SH-SY5Y (cell line): ENCODE results near the gene PPFIA4.

Source experiments
- GATA2 ChIP-seq: IDR thresholded peaks from 2 replicates; pipeline ENCODE4 v1.6.1; 2011; ENCODE audit warnings: mild to moderate bottlenecking, low read depth, low read length
- GATA3 ChIP-seq: IDR thresholded peaks from 2 replicates; pipeline ENCODE4 v1.6.1; 2011; ENCODE audit warnings: low read depth, mild to moderate bottlenecking, low read length, moderate library complexity

GRCh38 chr1:203091761-203092330, 65.6 kb downstream of the PPFIA4 start:
- TF ChIP-seq GATA2 (no peak), GATA3 (no peak)
